Sigmoid colon (tissue), 7 donors: ENCODE measurements around the gene PCMT1. TPM values are rescaled to one million over a fixed set of nuclear protein-coding genes. Genes with fewer than 3 reads are reported as not detected.

Experiments
- DNase-seq: peaks from one replicate; pipeline ENCODE4 v3.0.0-alpha.2; 2019
- H3K27ac ChIP-seq, 4 donors: fragments of 200-600 bp; sonication (generic); one replicate each; pipeline ENCODE4 v1.5.1; 2016 to 2019; ENCODE audit warnings: mild to moderate bottlenecking in 1 of 4
- H3K27me3 ChIP-seq, 3 donors: fragments of 200-600 bp; sonication (generic); one replicate each; pipeline ENCODE4 v1.5.1; 2019; ENCODE audit warnings: mild to moderate bottlenecking in 1 of 3
- H3K36me3 ChIP-seq, 4 donors: fragments of 200-600 bp; sonication (generic); one replicate each; pipeline ENCODE4 v1.5.1; 2016 to 2019
- H3K4me1 ChIP-seq, 4 donors: fragments of 200-600 bp; sonication (generic); one replicate each; pipeline ENCODE4 v1.5.1; 2017 to 2019
- H3K4me3 ChIP-seq, 4 donors: fragments of 200-600 bp; sonication (generic); one replicate each; pipeline ENCODE4 v1.5.1; 2017 to 2019; ENCODE audit warnings: mild to moderate bottlenecking in 2 of 4, moderate library complexity in 1 of 4
- H3K9me3 ChIP-seq, 4 donors: fragments of 200-600 bp in 3 of 4; sonication (generic) in 3 of 4; one replicate each; pipeline versions ENCODE4 v1.5.1 to v1.6.1; 2013 to 2019
- CTCF ChIP-seq, 4 experiments: fragments of 450-650 bp in 3 of 4; fragments of 200-600 bp in 1 of 4; IDR thresholded peaks; one replicate each; pipeline ENCODE4 v1.5.1; 2016 to 2019; ENCODE audit warnings: antibody characterized with exemption in 4 of 4, mild to moderate bottlenecking in 3 of 4, moderate library complexity in 2 of 4
- EP300 ChIP-seq, 4 donors: sonication (generic); formaldehyde crosslinking; IDR thresholded peaks; one replicate each; pipeline ENCODE4 v1.6.1; 2017; ENCODE audit warnings: antibody characterized with exemption in 4 of 4
- POLR2A ChIP-seq, 2 donors: fragments of 450-650 bp; IDR thresholded peaks; one replicate each; pipeline ENCODE4 v1.6.1; 2016; ENCODE audit warnings: antibody characterized with exemption in 2 of 2, mild to moderate bottlenecking in 2 of 2, moderate library complexity in 2 of 2
- POLR2AphosphoS5 ChIP-seq, 4 donors: sonication (generic); formaldehyde crosslinking; IDR thresholded peaks; one replicate each; pipeline ENCODE4 v1.6.1; 2017; ENCODE audit warnings: antibody characterized with exemption in 4 of 4
- whole genome bisulfite sequencing, 2 donors: extraction: QIAGEN DNeasy Blood & Tissue Kit; methylation state at CpG; one replicate each; pipeline ENCODE4 v1.1.7; 2013; 5-methylcytosine and 5-hydroxymethylcytosine counted together
- intact Hi-C: fragments of 100-400 bp; cut with DNase I; formaldehyde crosslinking; loops from one replicate; pipeline ENCODE4 v1.15.1; 2023
- polyA plus RNA-seq, 3 donors: library from polyadenylated mRNA; stranded (reverse); fragments of 200-250 nt; gene quantifications; one replicate each; pipeline ENCODE4 v1.2.3, GENCODE V29; 2013
- total RNA-seq, 4 donors: library from RNA; depleted of rRNA; stranded (reverse); fragments of >200 nt; gene quantifications; one replicate each; pipeline ENCODE4 v1.1.0, GENCODE V29; 2016
- donor health status: healthy with polysubstance abuse.
- donor health status: Bipolar disorder and iron deficiency.
- donor health status: healthy.

PCMT1 gene
- total and polyA plus RNA-seq, 7 donors = 33.0 to 117 (median 74.0) TPM

GRCh38 chr6:149857541-149857940 lies 108.0 kb downstream of the PCMT1 start:
- peaks cover 0 to 26% (median 12%) of the 10 kb centered on the region in 4 donors for H3K4me1 ChIP-seq
- intact Hi-C loops = no loop called here
- H3K9me3 ChIP-seq = no peaks in the 10 kb centered on the region
- 57 to 76% methylated on average over 5 of the region's 5 CpGs for WGBS, 2 donors
- H3K27ac ChIP-seq = no peak overlapping the region
- no peak overlapping the region for H3K4me3 ChIP-seq
- DNase-seq = no peak
- no peaks in the 10 kb centered on the region for H3K36me3 ChIP-seq
- TF ChIP-seq CTCF (IDR thresholded peaks at IDR 0.05) (no peak), POLR2A (IDR thresholded peaks at IDR 0.05) (no peak), EP300 (IDR thresholded peaks at IDR 0.05) (no peak), POLR2AphosphoS5 (IDR thresholded peaks at IDR 0.05) (no peak)
- H3K27me3 ChIP-seq = no peaks in the 10 kb centered on the region

GRCh38 chr6:149859368-149859767 lies 109.8 kb downstream of the PCMT1 start:
- no peak for DNase-seq
- no peaks in the 10 kb centered on the region for H3K9me3 ChIP-seq
- WGBS, 2 donors = 66 to 81% methylated on average over 7 of the region's 7 CpGs
- intact Hi-C loops = no loop called here
- H3K27me3 ChIP-seq = no peaks in the 10 kb centered on the region
- H3K27ac ChIP-seq = no peak overlapping the region
- no peaks in the 10 kb centered on the region for H3K36me3 ChIP-seq
- H3K4me1 ChIP-seq = peaks cover 0 to 31% (median 18%) of the 10 kb centered on the region in 4 donors
- TF ChIP-seq CTCF (IDR thresholded peaks at IDR 0.05) (no peak), EP300 (IDR thresholded peaks at IDR 0.05) (no peak), POLR2AphosphoS5 (IDR thresholded peaks at IDR 0.05) (no peak), POLR2A (IDR thresholded peaks at IDR 0.05) (no peak)
- H3K4me3 ChIP-seq = no peak overlapping the region

DNA sequence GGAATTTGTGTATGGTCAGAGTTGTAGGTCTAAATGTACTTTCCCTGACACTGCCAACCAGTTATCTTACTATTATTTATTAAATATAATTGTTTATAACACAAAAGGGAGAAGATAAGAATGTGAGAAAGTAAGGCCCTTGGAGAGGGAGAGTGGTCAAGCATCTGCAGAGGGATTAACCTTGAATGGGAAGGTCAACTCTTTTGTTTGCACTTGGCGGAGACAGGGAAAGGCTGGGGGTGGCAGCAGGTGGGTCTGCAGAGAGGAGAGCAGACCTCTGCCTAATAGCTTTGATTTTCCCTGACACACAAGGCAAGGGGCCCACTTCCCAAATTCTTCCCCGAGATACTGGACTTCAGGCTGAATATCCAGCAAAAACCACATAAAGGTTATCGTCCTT lies 110.4 kb downstream of the PCMT1 start:
- intact Hi-C loops = loop anchor here (5.0 kb wide), 1 partner anchor 143 kb away; the partner anchor contains the start of gene LATS1
- no peak overlapping the region for H3K27ac ChIP-seq

DNA sequence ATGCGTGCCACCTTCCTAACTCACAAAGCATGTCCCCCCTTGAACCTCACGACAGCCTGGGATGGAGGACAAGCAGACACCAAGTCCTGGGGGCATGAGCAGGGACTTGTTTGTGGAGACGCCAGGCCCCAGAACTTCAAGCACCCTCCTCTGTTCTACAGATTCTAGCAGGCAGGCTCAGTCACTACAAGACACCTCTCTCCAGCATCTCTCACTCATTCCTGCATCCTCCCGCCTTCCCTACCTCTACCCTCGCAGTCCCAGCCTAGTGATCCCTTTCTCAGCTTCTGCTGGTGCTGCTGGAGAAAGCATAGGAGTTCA lies 110.9 kb downstream of the PCMT1 start:
- intact Hi-C loops = loop anchor here (5.0 kb wide), 1 partner anchor 143 kb away; the partner anchor contains the start of gene LATS1

More for the DNA sequence above, 110.4 kb downstream of the PCMT1 start:
- Histone ChIP-seq H3K36me3 (no peaks in the 10 kb centered on the region), H3K4me1 (peaks cover 0 to 33% (median 22%) of the 10 kb centered on the region in 4 donors), H3K27me3 (no peaks in the 10 kb centered on the region), H3K9me3 (no peaks in the 10 kb centered on the region), H3K4me3 (no peak overlapping the region)
- TF ChIP-seq POLR2A (IDR thresholded peaks at IDR 0.05) = no peak
- no peak for TF ChIP-seq POLR2AphosphoS5 (IDR thresholded peaks at IDR 0.05)
- no peak for TF ChIP-seq EP300 (IDR thresholded peaks at IDR 0.05)
- TF ChIP-seq CTCF (IDR thresholded peaks at IDR 0.05) = no peak
- DNase-seq = no peak
- WGBS, 2 donors = 91 to 94% methylated on average over 3 of the region's 3 CpGs

More for the DNA sequence above, 110.9 kb downstream of the PCMT1 start:
- Histone ChIP-seq H3K27me3 (no peaks in the 10 kb centered on the region), H3K4me1 (peaks cover 0 to 30% (median 19%) of the 10 kb centered on the region in 4 donors), H3K4me3 (no peak overlapping the region), H3K9me3 (no peaks in the 10 kb centered on the region), H3K36me3 (no peaks in the 10 kb centered on the region), H3K27ac (no peak overlapping the region)
- 95 to 98% methylated on average over 5 of the region's 5 CpGs for WGBS, 2 donors
- no peak for DNase-seq
- TF ChIP-seq POLR2A (IDR thresholded peaks at IDR 0.05) (no peak), POLR2AphosphoS5 (IDR thresholded peaks at IDR 0.05) (no peak), EP300 (IDR thresholded peaks at IDR 0.05) (no peak), CTCF (IDR thresholded peaks at IDR 0.05) (no peak)

Other genes starting within 250 kb of the PCMT1 start
- gene PPIL4, start 203.7 kb upstream of the PCMT1 start, total RNA-seq = 10 to 100 TPM; 31.3 to 35.0 (median 31.9) TPM
- 10 to 100 TPM; 15.6 to 18.6 (median 17.6) TPM for gene PPIL4, start 203.7 kb upstream of the PCMT1 start, polyA plus RNA-seq
- 10 to 100 TPM; 61.6 to 82.4 (median 74.4) TPM for gene GINM1, start 183.4 kb upstream of the PCMT1 start, total RNA-seq
- 10 to 100 TPM; 15.5 to 32.6 (median 27.0) TPM for gene GINM1, start 183.4 kb upstream of the PCMT1 start, polyA plus RNA-seq
- gene KATNA1, start 101.0 kb upstream of the PCMT1 start, total RNA-seq = 10 to 100 TPM; 17.5 to 22.5 (median 20.6) TPM
- 10 to 100 TPM in 2 of 3 donors, 1 to 10 TPM in 1; 9.0 to 15.6 (median 11.1) TPM for gene KATNA1, start 101.0 kb upstream of the PCMT1 start, polyA plus RNA-seq
- 10 to 100 TPM; 23.8 to 31.6 (median 25.2) TPM for gene LATS1, start 31.6 kb upstream of the PCMT1 start, total RNA-seq
- gene LATS1, start 31.6 kb upstream of the PCMT1 start, polyA plus RNA-seq = 1 to 10 TPM; 3.6 to 8.0 (median 4.9) TPM
- 10 to 100 TPM; 18.3 to 56.3 (median 33.3) TPM for gene NUP43, start 3.2 kb upstream of the PCMT1 start, total RNA-seq
- gene NUP43, start 3.2 kb upstream of the PCMT1 start, polyA plus RNA-seq = 10 to 100 TPM in 1 of 3 donors, 1 to 10 TPM in 2; 3.0 to 13.0 (median 4.2) TPM
- gene LRP11, start 114.6 kb downstream of the PCMT1 start, total RNA-seq = 10 to 100 TPM; 17.2 to 71.7 (median 21.5) TPM
- 10 to 100 TPM in 1 of 3 donors, 1 to 10 TPM in 2; 2.4 to 11.7 (median 3.5) TPM for gene LRP11, start 114.6 kb downstream of the PCMT1 start, polyA plus RNA-seq
- under 1 TPM in 1 of 4 donors, not detected in 3; 0.33 TPM for gene RAET1E, start 148.4 kb downstream of the PCMT1 start, total RNA-seq
- gene RAET1E, start 148.4 kb downstream of the PCMT1 start, polyA plus RNA-seq = under 1 TPM in 1 of 3 donors, not detected in 2; 0.15 TPM
- gene RAET1G, start 173.4 kb downstream of the PCMT1 start, total RNA-seq = not detected
- gene RAET1G, start 173.4 kb downstream of the PCMT1 start, polyA plus RNA-seq = under 1 TPM in 1 of 3 donors, not detected in 2; 0.23 TPM
- gene ULBP2, start 192.3 kb downstream of the PCMT1 start, total RNA-seq = not detected
- under 1 TPM in 1 of 3 donors, not detected in 2; 0.34 TPM for gene ULBP2, start 192.3 kb downstream of the PCMT1 start, polyA plus RNA-seq
- gene ULBP1, start 214.2 kb downstream of the PCMT1 start, total RNA-seq = under 1 TPM in 1 of 4 donors, not detected in 3; 0.55 TPM
- under 1 TPM in 1 of 3 donors, not detected in 2; 0.09 TPM for gene ULBP1, start 214.2 kb downstream of the PCMT1 start, polyA plus RNA-seq